K562 (cell line): ENCODE data around the gene USP22. TPM values are rescaled to one million over a fixed set of nuclear protein-coding genes. Genes with fewer than 3 reads are reported as not detected.

ENCODE experiments used
- CC2D1A ChIP-seq: fragments of 450-650 bp; IDR thresholded peaks from 2 replicates; pipeline ENCODE4 v1.6.1; 2017; ENCODE audit warnings: mild to moderate bottlenecking
- CCNT2 ChIP-seq: IDR thresholded peaks from 2 replicates; pipeline ENCODE4 v1.6.1; 2011; ENCODE audit warnings: borderline replicate concordance, low read depth, mild to moderate bottlenecking, moderate library complexity, mixed read lengths, low read length; ENCODE audit not compliant: insufficient read length; ENCODE audit errors: extremely low read depth
- ERF ChIP-seq: fragments of 450-650 bp; formaldehyde crosslinking; IDR thresholded peaks from 2 replicates; pipeline ENCODE4 v1.4.0; 2020; ENCODE audit warnings: mild to moderate bottlenecking, mixed read lengths
- GATA2 ChIP-seq: sonication (generic); formaldehyde crosslinking; IDR thresholded peaks from 2 replicates; pipeline ENCODE4 v1.4.0; 2020; ENCODE audit warnings: mild to moderate bottlenecking, missing genetic modification reagents
- GTF2A2 ChIP-seq: IDR thresholded peaks from 2 replicates; pipeline ENCODE4 v1.6.1; 2016; ENCODE audit warnings: mild to moderate bottlenecking, missing genetic modification characterization, missing compliant biosample characterization
- GTF2B ChIP-seq: IDR thresholded peaks from 2 replicates; pipeline ENCODE4 v1.6.1; 2011; ENCODE audit not compliant: insufficient read length; ENCODE audit errors: extremely low read depth
- HIVEP1 ChIP-seq: fragments of 250-450 bp; sonication (Bioruptor Pico); IDR thresholded peaks from 2 replicates; pipeline ENCODE4 v1.4.0; 2020; ENCODE audit warnings: mild to moderate bottlenecking
- HMGXB4 ChIP-seq: sonication (generic); formaldehyde crosslinking; IDR thresholded peaks from 2 replicates; pipeline ENCODE4 v1.8.1; 2023; ENCODE audit warnings: mild to moderate bottlenecking, missing genetic modification reagents
- MYNN ChIP-seq, 2 experiments: sonication (generic); formaldehyde crosslinking in 1 of 2; IDR thresholded peaks; 2 replicates each; pipeline versions ENCODE4 v1.5.0 to v1.6.1; 2016 to 2020; ENCODE audit warnings: antibody characterized with exemption in 1 of 2, missing genetic modification reagents in 1 of 2
- NCOR1 ChIP-seq: fragments of 450-650 bp; IDR thresholded peaks from 2 replicates; pipeline ENCODE4 v1.6.1; 2016; ENCODE audit warnings: mild to moderate bottlenecking, moderate library complexity
- NR1H2 ChIP-seq: sonication (generic); formaldehyde crosslinking; IDR thresholded peaks from 2 replicates; pipeline ENCODE4 v1.4.0; 2020; ENCODE audit warnings: mild to moderate bottlenecking, missing genetic modification reagents
- PHF8 ChIP-seq: fragments of 200-600 bp; sonication (generic); IDR thresholded peaks from 2 replicates; pipeline ENCODE4 v1.6.1; 2012; ENCODE audit warnings: mixed run types, mild to moderate bottlenecking, inconsistent platforms, low read length, moderate library complexity, borderline replicate concordance
- POLR2AphosphoS5 ChIP-seq: IDR thresholded peaks from 2 replicates; pipeline ENCODE4 v1.6.1; 2011; ENCODE audit warnings: mild to moderate bottlenecking, low read depth, low read length, moderate library complexity; ENCODE audit not compliant: control insufficient read depth, insufficient read depth
- POU5F1 ChIP-seq: fragments of 150-350 bp; IDR thresholded peaks from 2 replicates; pipeline ENCODE4 v1.6.1; 2014; ENCODE audit warnings: borderline replicate concordance, low read length, low read depth, mild to moderate bottlenecking; ENCODE audit not compliant: partially characterized antibody
- RCOR1 ChIP-seq, 2 experiments: IDR thresholded peaks; 2 replicates each; pipeline ENCODE4 v1.6.1; 2012; ENCODE audit warnings: low read depth in 2 of 2, low read length in 2 of 2, borderline replicate concordance in 1 of 2, improper control_type of control experiment in 1 of 2
- RREB1 ChIP-seq: fragments of 250-450 bp; sonication (Bioruptor Pico); IDR thresholded peaks from 2 replicates; pipeline ENCODE4 v1.4.0; 2020
- U2AF1 ChIP-seq: fragments of 200-400 bp; formaldehyde crosslinking; optimal IDR thresholded peaks from 2 replicates; pipeline ENCODE3; 2017; ENCODE audit warnings: mild to moderate bottlenecking, low read depth, low read length, moderate library complexity
- ZNF212 ChIP-seq: fragments of 450-650 bp; formaldehyde crosslinking; IDR thresholded peaks from 2 replicates; pipeline ENCODE4 v1.4.0; 2020; ENCODE audit warnings: mild to moderate bottlenecking
- ZNF24 ChIP-seq: fragments of 450-650 bp; IDR thresholded peaks from 2 replicates; pipeline ENCODE4 v1.6.1; 2016
- ZNF780A ChIP-seq: fragments of 250-450 bp; sonication (Bioruptor Pico); IDR thresholded peaks from 2 replicates; pipeline ENCODE4 v1.5.0; 2021; ENCODE audit warnings: mild to moderate bottlenecking
- polyA plus RNA-seq, 8 experiments: library from polyadenylated mRNA; depleted of rRNA in 4 of 8; stranded (reverse) in 5 of 8; unstranded in 3 of 8; fragments of >200 nt; fragmentation: Nextera tagmentation in 2 of 8; fragmentation: Illumina TruSeq in 1 of 8; extraction: Ambion mirVana in 2 of 8; extraction: Trizol in 1 of 8; gene quantifications; 2 replicates each; pipeline versions ENCODE4 v1.2.1 to v1.2.3, GENCODE V29; 2011 to 2014; ENCODE audit warnings: inconsistent platforms in 1 of 8, missing spikeins in 1 of 8
- total RNA-seq, 7 experiments: library from RNA; depleted of rRNA in 6 of 7; stranded (reverse); fragments of >200 nt in 6 of 7; fragmentation: Illumina TruSeq in 2 of 7; extraction: Trizol in 2 of 7; gene quantifications; 2 replicates each; pipeline versions ENCODE4 v1.2.1 to v1.2.3, GENCODE V29; 2011 to 2021; ENCODE audit warnings: low replicate concordance in 1 of 7

The USP22 gene
- total and polyA plus RNA-seq, 9 of the 15 experiments (the other 6 are each of a cell fraction or from before 2014, with no cell fraction given), result 6.5 to 113 (median 58.9) TPM

GRCh38 chr17:21042458-21043295, at the start of gene USP22 (continued):
- TF ChIP-seq HMGXB4 (no peak), CCNT2 (peak; percentile 86), MYNN (IDR thresholded peaks at IDR 0.05) (no peak), MYNN (CRISPR knock-in tag; IDR thresholded peaks at IDR 0.05) (no peak), GTF2A2 (tag) (no peak), RCOR1 (IDR thresholded peaks at IDR 0.05; ENCODE audit: borderline replicate concordance in 1 of 2, low read depth in 2 of 2, low read length in 2 of 2) (no peak), PHF8 (peak; percentile 68; the same call in 1 of the 2 replicates), HIVEP1 (CRISPR knock-in tag) (no peak), RREB1 (CRISPR knock-in tag) (no peak), GATA2 (CRISPR knock-in tag) (no peak), CC2D1A (no peak), U2AF1 (no peak), ZNF24 (no peak), NR1H2 (CRISPR knock-in tag) (no peak), POLR2AphosphoS5 (0 out of 2 replicates have a peak, but pooled peaks have one; percentile 37), GTF2B (no peak), ZNF780A (CRISPR knock-in tag) (no peak), ERF (CRISPR knock-in tag) (peak; percentile 29; the same call in 1 of the 2 replicates), POU5F1 (no peak), ZNF212 (CRISPR knock-in tag) (no peak), NCOR1 (peak; percentile 39; the same call in 1 of the 2 replicates)
